Ovary (tissue), 3 donors: ENCODE results near the gene CAPZB.

ENCODE experiments used
- EP300 ChIP-seq: sonication (generic); formaldehyde crosslinking; IDR thresholded peaks from one replicate; pipeline ENCODE4 v1.6.1; 2017; ENCODE audit warnings: antibody characterized with exemption
- POLR2A ChIP-seq: fragments of 450-650 bp; IDR thresholded peaks from one replicate; pipeline ENCODE4 v1.6.1; 2017; ENCODE audit warnings: antibody characterized with exemption, mild to moderate bottlenecking, moderate library complexity
- TF ChIP-seq, protein P1 (sequence below), 3 donors: fragments of 450-650 bp in 2 of 3; fragments of 200-600 bp in 1 of 3; IDR thresholded peaks; one replicate each; pipeline versions ENCODE4 v1.5.1 to v1.8.0; 2016 to 2022; ENCODE audit warnings: antibody characterized with exemption in 3 of 3, mild to moderate bottlenecking in 1 of 3
- donor health status: DM: no; HTN: no; CAD: no.

DNA sequence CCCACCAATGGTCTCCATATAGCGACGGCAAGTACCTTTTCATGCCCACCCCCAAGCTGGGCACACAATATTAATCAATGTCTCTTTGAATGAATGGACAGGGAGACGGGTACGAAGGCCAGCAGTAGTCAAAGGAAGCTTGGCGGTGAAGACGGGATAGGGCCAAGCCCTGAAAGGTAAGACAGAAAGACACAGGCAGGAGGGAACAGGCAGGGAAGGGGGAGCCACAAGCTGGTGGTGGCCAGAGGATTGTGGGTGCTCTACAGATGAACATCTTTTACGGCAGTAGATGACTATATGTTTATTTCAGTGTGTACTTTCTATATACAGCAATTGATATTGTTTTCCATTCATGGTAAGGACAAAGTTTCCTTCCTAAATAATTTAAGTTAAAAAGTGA is 16.3 kb downstream of the CAPZB start:
- TF ChIP-seq, protein P1, sequence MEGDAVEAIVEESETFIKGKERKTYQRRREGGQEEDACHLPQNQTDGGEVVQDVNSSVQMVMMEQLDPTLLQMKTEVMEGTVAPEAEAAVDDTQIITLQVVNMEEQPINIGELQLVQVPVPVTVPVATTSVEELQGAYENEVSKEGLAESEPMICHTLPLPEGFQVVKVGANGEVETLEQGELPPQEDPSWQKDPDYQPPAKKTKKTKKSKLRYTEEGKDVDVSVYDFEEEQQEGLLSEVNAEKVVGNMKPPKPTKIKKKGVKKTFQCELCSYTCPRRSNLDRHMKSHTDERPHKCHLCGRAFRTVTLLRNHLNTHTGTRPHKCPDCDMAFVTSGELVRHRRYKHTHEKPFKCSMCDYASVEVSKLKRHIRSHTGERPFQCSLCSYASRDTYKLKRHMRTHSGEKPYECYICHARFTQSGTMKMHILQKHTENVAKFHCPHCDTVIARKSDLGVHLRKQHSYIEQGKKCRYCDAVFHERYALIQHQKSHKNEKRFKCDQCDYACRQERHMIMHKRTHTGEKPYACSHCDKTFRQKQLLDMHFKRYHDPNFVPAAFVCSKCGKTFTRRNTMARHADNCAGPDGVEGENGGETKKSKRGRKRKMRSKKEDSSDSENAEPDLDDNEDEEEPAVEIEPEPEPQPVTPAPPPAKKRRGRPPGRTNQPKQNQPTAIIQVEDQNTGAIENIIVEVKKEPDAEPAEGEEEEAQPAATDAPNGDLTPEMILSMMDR (IDR thresholded peaks at IDR 0.05): no peak
- TF ChIP-seq POLR2A (no peak), EP300 (no peak)
